ENCODE results near the gene MFRP. TPM values are rescaled to one million over a fixed set of nuclear protein-coding genes. Genes with fewer than 3 reads are reported as not detected.
A peak's percentile ranks its signal among the peaks of the same experiment; 100 is the strongest.

Gene MFRP
- total and polyA plus RNA-seq, 9 of the 15 experiments (the other 6 are each of a cell fraction or from before 2014, with no cell fraction given): not detected

GRCh38 chr11:119319700-119320239 lies 26.7 kb downstream of the MFRP start (continued):
- TF ChIP-seq ZNF395 (CRISPR knock-in tag; IDR thresholded peaks at IDR 0.05) (no peak), CBFB (CRISPR knock-in tag; IDR thresholded peaks at IDR 0.05) (no peak), MLLT1 (IDR thresholded peaks at IDR 0.05) (no peak), FOXK1 (CRISPR knock-in tag; IDR thresholded peaks at IDR 0.05; ENCODE audit: borderline replicate concordance) (no peak), L3MBTL2 (IDR thresholded peaks at IDR 0.05) (peak; percentile 60), BMI1 (IDR thresholded peaks at IDR 0.05; ENCODE audit: low read length) (no peak), SMARCC2 (IDR thresholded peaks at IDR 0.05; ENCODE audit: low read depth) (no peak), C11orf30 (IDR thresholded peaks at IDR 0.05; ENCODE audit: low read depth) (no peak), FOXA1 (IDR thresholded peaks at IDR 0.05; ENCODE audit: borderline replicate concordance) (no peak), HCFC1 (IDR thresholded peaks at IDR 0.05; ENCODE audit: low read depth, low read length) (no peak), ZNF277 (CRISPR knock-in tag; IDR thresholded peaks at IDR 0.05; ENCODE audit: borderline replicate concordance) (no peak), TFAP4 (CRISPR knock-in tag; IDR thresholded peaks at IDR 0.05; ENCODE audit: borderline replicate concordance) (peak; percentile 38; the same call in 1 of the 2 replicates), SMARCA4 (IDR thresholded peaks at IDR 0.05) (peak; percentile 74), ADNP (tag; IDR thresholded peaks at IDR 0.05) (no peak), COPS2 (conservative IDR thresholded peaks at IDR 0.05) (no peak), SAFB (IDR thresholded peaks at IDR 0.05; ENCODE audit: borderline replicate concordance, low read depth, low read length) (no peak), ZNF280A (IDR thresholded peaks at IDR 0.05; ENCODE audit: low read depth, partially characterized antibody) (no peak), PRPF4 (IDR thresholded peaks at IDR 0.05; ENCODE audit: insufficient read depth, low read depth, low read length, poor library complexity, severe bottlenecking) (no peak), KAT7 (CRISPR knock-in tag; IDR thresholded peaks at IDR 0.05; ENCODE audit: borderline replicate concordance) (no peak), SUPT5H (IDR thresholded peaks at IDR 0.05) (0 out of 2 replicates have a peak, but pooled peaks have one; percentile 24), PHF21A (IDR thresholded peaks at IDR 0.05; ENCODE audit: borderline replicate concordance, low read depth) (peak; percentile 79), GTF2E2 (tag; IDR thresholded peaks at IDR 0.05) (no peak; the same call in 1 of the 2 replicates)

All from K562 (cell line).